ENCODE measurements around the gene SMAP2.

SMAP2 gene

GRCh38 chr1:40360631-40361030, 12.9 kb upstream of the SMAP2 start:
- Mint-ChIP-seq H3K4me1 (ENCODE audit: low read depth) (peaks cover 16% of the 10 kb centered on the region), H3K27me3 (no peaks in the 10 kb centered on the region), H3K27ac (no peak overlapping the region), H3K9me3 (no peaks in the 10 kb centered on the region), H3K4me3 (no peak overlapping the region), H3K36me3 (ENCODE audit: low read depth) (peaks cover 5% of the 10 kb centered on the region)

DNA sequence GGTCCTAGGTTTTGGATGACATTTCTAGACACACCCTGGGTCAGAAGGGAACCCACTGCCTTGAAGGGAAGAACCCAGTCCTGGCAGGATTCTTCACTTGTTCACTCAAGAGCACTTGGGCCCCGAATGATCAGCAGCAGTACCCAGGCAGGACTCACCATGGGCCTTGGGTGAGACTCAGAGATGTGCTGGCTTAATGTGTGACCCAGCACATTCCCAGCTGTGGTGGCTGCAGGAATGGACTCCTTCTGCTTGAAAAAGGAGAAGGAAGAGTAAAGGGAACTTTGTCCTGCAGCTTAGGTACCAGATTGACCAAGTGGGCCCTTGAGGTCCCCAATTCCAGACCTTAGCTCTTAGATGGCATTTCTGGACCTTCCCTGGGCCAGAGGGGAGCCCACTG, 12.3 kb upstream of the SMAP2 start:
- H3K4me3 Mint-ChIP-seq = no peak overlapping the region
- no peak overlapping the region for H3K27ac Mint-ChIP-seq
- peaks cover 5% of the 10 kb centered on the region for H3K36me3 Mint-ChIP-seq (ENCODE audit: low read depth)

GRCh38 chr1:40361637-40362036, 11.9 kb upstream of the SMAP2 start:
- H3K4me3 Mint-ChIP-seq = no peak overlapping the region
- peaks cover 16% of the 10 kb centered on the region for H3K4me1 Mint-ChIP-seq (ENCODE audit: low read depth)
- H3K27ac Mint-ChIP-seq = no peak overlapping the region
- H3K27me3 Mint-ChIP-seq = no peaks in the 10 kb centered on the region
- peaks cover 5% of the 10 kb centered on the region for H3K36me3 Mint-ChIP-seq (ENCODE audit: low read depth)
- H3K9me3 Mint-ChIP-seq = no peaks in the 10 kb centered on the region

More for the DNA sequence above, 12.3 kb upstream of the SMAP2 start:
- Mint-ChIP-seq H3K4me1 (ENCODE audit: low read depth) (peaks cover 16% of the 10 kb centered on the region), H3K9me3 (no peaks in the 10 kb centered on the region), H3K27me3 (no peaks in the 10 kb centered on the region)

DNA sequence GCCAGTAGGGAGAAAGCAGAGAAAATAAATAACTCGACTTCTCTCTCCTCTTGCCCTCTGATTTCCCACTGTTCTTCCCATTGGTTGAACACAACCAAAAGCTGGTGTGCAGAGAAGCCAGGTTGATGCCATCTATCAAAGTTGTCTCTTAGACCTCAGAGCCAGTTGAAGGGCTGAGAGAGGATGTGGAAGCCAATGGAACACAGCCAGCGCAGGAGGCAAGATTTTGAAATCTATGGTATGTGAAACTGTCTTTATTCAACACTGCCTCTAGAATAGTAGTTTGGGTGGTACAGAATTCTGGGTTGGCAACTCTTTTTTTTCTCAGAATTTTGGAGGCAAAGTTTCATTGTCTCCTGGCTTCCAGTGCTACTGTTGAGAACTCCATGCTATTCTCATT, 11.3 kb upstream of the SMAP2 start:
- Mint-ChIP-seq H3K4me3 (no peak overlapping the region), H3K4me1 (ENCODE audit: low read depth) (peaks cover 16% of the 10 kb centered on the region), H3K9me3 (no peaks in the 10 kb centered on the region), H3K27ac (no peak overlapping the region), H3K27me3 (no peaks in the 10 kb centered on the region), H3K36me3 (ENCODE audit: low read depth) (no peaks in the 10 kb centered on the region)

DNA sequence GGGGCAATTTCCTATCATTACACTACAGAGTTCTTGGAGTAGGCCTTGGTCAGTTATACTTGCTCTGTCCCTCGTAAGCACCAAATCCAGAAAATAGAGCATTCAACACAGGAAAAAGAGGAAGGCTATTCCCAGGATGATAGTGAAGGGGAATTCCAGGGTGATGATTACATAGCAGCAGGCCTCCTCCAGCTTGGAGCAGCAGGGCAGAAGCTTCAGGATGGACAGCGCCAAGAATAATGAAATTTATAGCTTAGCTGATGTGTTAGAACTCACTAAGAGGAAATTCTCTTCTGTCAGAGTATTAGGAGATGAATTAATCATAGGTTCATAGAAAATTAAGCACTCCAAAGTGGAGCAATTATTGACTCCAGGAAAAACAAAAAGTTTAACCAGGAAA, 10.8 kb upstream of the SMAP2 start:
- Mint-ChIP-seq H3K27me3 (no peaks in the 10 kb centered on the region), H3K9me3 (no peaks in the 10 kb centered on the region), H3K4me1 (ENCODE audit: low read depth) (peaks cover 16% of the 10 kb centered on the region), H3K36me3 (ENCODE audit: low read depth) (no peaks in the 10 kb centered on the region), H3K4me3 (no peak overlapping the region), H3K27ac (no peak overlapping the region)

GRCh38 chr1:40363721-40364120, 9.8 kb upstream of the SMAP2 start:
- peak overlapping the region; percentile 55 for H3K27ac Mint-ChIP-seq
- H3K4me1 Mint-ChIP-seq (ENCODE audit: low read depth) = peaks cover 16% of the 10 kb centered on the region
- no peaks in the 10 kb centered on the region for H3K27me3 Mint-ChIP-seq
- H3K36me3 Mint-ChIP-seq (ENCODE audit: low read depth) = no peaks in the 10 kb centered on the region
- no peak overlapping the region for H3K4me3 Mint-ChIP-seq
- H3K9me3 Mint-ChIP-seq = no peaks in the 10 kb centered on the region

DNA sequence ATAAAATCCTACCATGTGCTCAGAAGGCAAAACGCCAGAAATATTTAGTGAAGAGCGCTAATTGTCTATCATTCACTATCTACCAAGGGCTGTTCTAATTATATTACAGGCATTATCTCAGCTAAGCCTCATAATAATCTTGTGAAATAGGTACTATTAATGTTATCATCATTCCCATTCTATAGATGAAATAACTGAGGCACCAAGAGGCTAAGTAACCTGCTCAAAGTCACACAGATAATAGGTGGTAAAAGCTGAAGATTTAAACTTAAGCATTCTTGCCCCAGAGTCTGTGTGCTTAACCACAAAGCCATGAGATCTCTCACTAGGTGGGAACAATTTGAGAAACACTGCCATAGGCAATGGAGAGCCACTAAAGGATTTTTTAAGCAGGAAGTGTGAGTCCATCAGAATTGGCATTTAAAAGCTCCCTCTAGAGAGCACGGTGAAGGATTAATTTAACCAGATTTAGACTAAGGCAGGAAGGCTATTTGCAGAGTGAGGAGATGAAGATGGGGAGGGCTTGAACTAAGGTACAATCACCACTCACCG, 1.7 kb upstream of the SMAP2 start:
- Mint-ChIP-seq H3K9me3 (no peaks in the 10 kb centered on the region), H3K27ac (no peak overlapping the region), H3K4me3 (peak overlapping the region; percentile 4), H3K36me3 (ENCODE audit: low read depth) (peaks cover 19% of the 10 kb centered on the region), H3K27me3 (no peaks in the 10 kb centered on the region), H3K4me1 (ENCODE audit: low read depth) (peaks cover 39% of the 10 kb centered on the region)

GRCh38 chr1:40372658-40373322, 737 bp upstream of the SMAP2 start:
- peaks cover 49% of the 10 kb centered on the region for H3K4me1 Mint-ChIP-seq (ENCODE audit: low read depth)
- H3K9me3 Mint-ChIP-seq = no peaks in the 10 kb centered on the region
- H3K27ac Mint-ChIP-seq = peak overlapping the region; percentile 83
- H3K27me3 Mint-ChIP-seq = no peaks in the 10 kb centered on the region
- H3K4me3 Mint-ChIP-seq = peak overlapping the region; percentile 98
- H3K36me3 Mint-ChIP-seq (ENCODE audit: low read depth) = peaks cover 28% of the 10 kb centered on the region

DNA sequence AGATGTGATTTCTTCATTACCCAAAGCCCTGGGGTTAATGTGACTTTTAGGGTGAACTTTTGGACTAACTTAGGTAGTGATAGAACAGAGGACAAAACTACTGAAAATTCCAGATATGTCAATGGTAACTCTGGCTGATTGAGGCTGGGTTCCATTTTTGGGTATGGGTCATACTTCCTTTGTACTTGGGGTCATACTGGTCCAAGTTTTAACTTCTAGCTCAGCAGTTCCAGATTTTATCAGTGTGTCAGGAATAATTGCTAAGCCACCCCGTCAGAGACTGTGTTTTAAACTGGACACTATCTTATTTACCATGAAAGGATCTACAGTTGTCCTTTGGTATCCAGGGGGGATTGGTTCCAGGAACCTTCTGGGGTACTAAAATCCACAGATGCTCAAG, 4.0 kb downstream of the SMAP2 start:
- peaks cover 88% of the 10 kb centered on the region for H3K4me1 Mint-ChIP-seq (ENCODE audit: low read depth)
- H3K36me3 Mint-ChIP-seq (ENCODE audit: low read depth) = peaks cover 47% of the 10 kb centered on the region
- H3K27ac Mint-ChIP-seq = peak overlapping the region; percentile 90
- H3K27me3 Mint-ChIP-seq = no peaks in the 10 kb centered on the region
- no peaks in the 10 kb centered on the region for H3K9me3 Mint-ChIP-seq
- H3K4me3 Mint-ChIP-seq = peak overlapping the region; percentile 98

DNA sequence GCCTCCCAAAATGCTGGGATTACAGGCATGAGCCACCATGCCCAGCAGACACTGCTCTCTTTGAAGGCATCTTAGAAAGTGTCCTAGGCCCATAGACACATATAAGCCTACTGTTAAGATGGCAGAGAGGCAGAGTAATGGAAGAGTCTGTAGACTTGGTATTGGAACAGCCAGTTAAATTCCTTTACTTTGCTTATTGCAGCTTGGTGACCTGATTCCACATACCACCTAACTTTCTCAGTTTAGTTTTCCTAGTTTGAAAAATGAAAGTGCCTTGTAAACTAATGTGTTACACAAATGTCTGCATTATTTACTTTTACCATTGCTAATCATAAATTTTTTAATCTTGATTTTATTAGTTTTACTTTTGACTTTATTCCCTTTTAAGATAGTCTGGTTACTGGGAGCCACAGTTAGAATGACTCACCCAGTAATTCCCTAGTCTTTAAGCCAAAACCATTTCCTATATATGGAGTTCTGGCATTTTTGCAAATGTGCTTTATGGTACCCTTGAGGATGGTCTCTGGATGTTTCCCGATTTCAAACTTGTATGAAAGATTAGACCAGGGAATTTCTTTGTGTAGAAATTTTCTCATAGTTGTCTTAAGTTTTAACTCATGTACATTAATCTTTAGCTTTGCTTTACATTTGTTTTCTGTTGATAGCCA, 6.4 kb downstream of the SMAP2 start:
- H3K27me3 Mint-ChIP-seq = no peaks in the 10 kb centered on the region
- H3K4me1 Mint-ChIP-seq (ENCODE audit: low read depth) = peaks cover 95% of the 10 kb centered on the region
- no peaks in the 10 kb centered on the region for H3K9me3 Mint-ChIP-seq
- peak overlapping the region; percentile 99 for H3K27ac Mint-ChIP-seq
- H3K4me3 Mint-ChIP-seq = peak overlapping the region; percentile 86
- peaks cover 58% of the 10 kb centered on the region for H3K36me3 Mint-ChIP-seq (ENCODE audit: low read depth)

DNA sequence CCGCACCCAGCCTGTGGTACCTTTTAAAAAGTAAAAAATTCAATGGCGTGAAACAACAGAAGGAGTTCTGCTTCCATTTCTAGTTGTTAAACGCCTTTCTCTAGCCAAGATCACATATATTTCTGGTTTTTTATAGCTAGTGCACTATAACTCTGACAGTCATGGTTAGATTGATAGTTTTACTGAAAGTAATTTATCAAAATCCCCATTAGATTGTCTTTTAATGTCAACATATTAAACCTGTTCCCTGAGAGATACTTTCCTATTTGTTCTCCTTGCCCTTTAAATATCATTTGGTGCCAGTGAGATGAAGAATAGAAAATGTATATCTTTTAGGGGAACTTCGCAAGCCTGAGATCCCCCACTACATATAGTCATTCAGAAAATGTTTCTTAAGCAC, 7.3 kb downstream of the SMAP2 start:
- Mint-ChIP-seq H3K27ac (peak overlapping the region; percentile 99), H3K4me3 (peak overlapping the region; percentile 86), H3K36me3 (ENCODE audit: low read depth) (peaks cover 57% of the 10 kb centered on the region), H3K4me1 (ENCODE audit: low read depth) (peaks cover 98% of the 10 kb centered on the region), H3K27me3 (no peaks in the 10 kb centered on the region), H3K9me3 (no peaks in the 10 kb centered on the region)

GRCh38 chr1:40381268-40382107, 8.0 kb downstream of the SMAP2 start:
- H3K4me1 Mint-ChIP-seq (ENCODE audit: low read depth) = peaks cover 100% of the 10 kb centered on the region
- peak overlapping the region; percentile 99 for H3K27ac Mint-ChIP-seq
- no peaks in the 10 kb centered on the region for H3K9me3 Mint-ChIP-seq
- peak overlapping the region; percentile 86 for H3K4me3 Mint-ChIP-seq
- H3K36me3 Mint-ChIP-seq (ENCODE audit: low read depth) = peaks cover 56% of the 10 kb centered on the region
- H3K27me3 Mint-ChIP-seq = no peaks in the 10 kb centered on the region

GRCh38 chr1:40382108-40382460, 8.6 kb downstream of the SMAP2 start:
- Mint-ChIP-seq H3K4me1 (ENCODE audit: low read depth) (peaks cover 100% of the 10 kb centered on the region), H3K9me3 (no peaks in the 10 kb centered on the region), H3K27ac (peak overlapping the region; percentile 99), H3K4me3 (peak overlapping the region; percentile 86), H3K36me3 (ENCODE audit: low read depth) (peaks cover 50% of the 10 kb centered on the region), H3K27me3 (no peaks in the 10 kb centered on the region)

GRCh38 chr1:40382601-40383000, 9.1 kb downstream of the SMAP2 start:
- no peaks in the 10 kb centered on the region for H3K27me3 Mint-ChIP-seq
- peaks cover 100% of the 10 kb centered on the region for H3K4me1 Mint-ChIP-seq (ENCODE audit: low read depth)
- H3K4me3 Mint-ChIP-seq = peak overlapping the region; percentile 86
- H3K9me3 Mint-ChIP-seq = no peaks in the 10 kb centered on the region
- H3K27ac Mint-ChIP-seq = peak overlapping the region; percentile 99
- H3K36me3 Mint-ChIP-seq (ENCODE audit: low read depth) = peaks cover 45% of the 10 kb centered on the region

DNA sequence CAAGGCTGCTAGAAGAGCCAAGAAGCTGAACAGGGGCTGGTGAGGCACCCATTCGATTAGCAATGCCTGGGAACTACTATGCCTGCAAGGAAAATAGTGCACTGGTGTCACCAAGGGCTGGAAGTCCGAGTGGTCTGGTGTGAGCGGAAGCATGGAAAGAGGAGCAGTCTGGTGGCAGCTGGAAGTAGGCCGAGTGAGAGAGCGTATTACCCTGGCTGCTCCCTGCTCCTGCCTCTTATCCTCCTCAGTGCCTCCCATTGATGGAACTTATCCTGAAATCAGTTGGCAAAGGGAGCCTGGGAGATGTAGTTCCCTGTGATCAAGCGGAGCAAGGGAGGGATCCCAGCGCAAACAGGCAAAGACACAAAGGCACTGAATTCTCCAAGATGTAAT, 9.6 kb downstream of the SMAP2 start:
- H3K9me3 Mint-ChIP-seq = no peaks in the 10 kb centered on the region
- H3K4me1 Mint-ChIP-seq (ENCODE audit: low read depth) = peaks cover 98% of the 10 kb centered on the region
- no peaks in the 10 kb centered on the region for H3K27me3 Mint-ChIP-seq
- H3K36me3 Mint-ChIP-seq (ENCODE audit: low read depth) = peaks cover 44% of the 10 kb centered on the region
- H3K27ac Mint-ChIP-seq = peak overlapping the region; percentile 99
- peak overlapping the region; percentile 86 for H3K4me3 Mint-ChIP-seq

Measured in stimulated activated naive CD8-positive, alpha-beta T cell treated with anti-CD3 and anti-CD28 coated beads, Interleukin-15, Interleukin-2, amounts not matched to agents 100 ng/mL and 50 ng/mL, for 24 hours (primary cell).